Colonic mucosa (tissue), 4 donors: ENCODE data around the gene PRDX2. TPM values are rescaled to one million over a fixed set of nuclear protein-coding genes. Genes with fewer than 3 reads are reported as not detected.

ENCODE experiments used
- DNase-seq: peaks from one replicate; pipeline ENCODE4 v3.0.0-alpha.2; 2020
- H3K27ac ChIP-seq: fragments of 200-600 bp; one replicate; pipeline ENCODE4 v1.8.0; 2021
- H3K27me3 ChIP-seq: fragments of 200-600 bp; one replicate; pipeline ENCODE4 v1.8.0; 2021
- H3K36me3 ChIP-seq: fragments of 200-600 bp; one replicate; pipeline ENCODE4 v1.8.0; 2021
- H3K4me1 ChIP-seq: fragments of 200-600 bp; one replicate; pipeline ENCODE4 v1.8.0; 2021; ENCODE audit warnings: mild to moderate bottlenecking
- H3K4me3 ChIP-seq: fragments of 200-600 bp; one replicate; pipeline ENCODE4 v1.8.0; 2021
- H3K9ac ChIP-seq, 2 donors: one replicate each; pipeline ENCODE4 v1.7.0; 2013; ENCODE audit warnings: control low read depth in 2 of 2, low read depth in 2 of 2, low read length in 2 of 2
- H3K9me3 ChIP-seq: fragments of 200-600 bp; one replicate; pipeline ENCODE4 v1.8.0; 2021
- intact Hi-C: fragments of 100-400 bp; cut with DNase I; formaldehyde crosslinking; loops from one replicate; pipeline ENCODE4 v1.14.1; 2022
- total RNA-seq, 2 donors: library from RNA; stranded (reverse); fragmentation: NEBNext Ultra II Directional in 1 of 2; extraction: Animal tissue kit (Norgen Biotek cat#: 25700) in 1 of 2; gene quantifications; one replicate each; pipeline ENCODE4 v1.2.1, GENCODE V29; 2021
- TF ChIP-seq, protein P1 (sequence below): fragments of 200-600 bp; IDR thresholded peaks from one replicate; pipeline ENCODE4 v1.8.0; 2022; ENCODE audit warnings: antibody characterized with exemption, mild to moderate bottlenecking
- donor health status: healthy.
- donor health status: DM: no; HTN: no; CAD: no.
- donor health status: DM: no; HTN: no; CAD: no.

Gene PRDX2
- total RNA-seq, 2 donors from 2014 or later = 347 to 417 TPM

DNA sequence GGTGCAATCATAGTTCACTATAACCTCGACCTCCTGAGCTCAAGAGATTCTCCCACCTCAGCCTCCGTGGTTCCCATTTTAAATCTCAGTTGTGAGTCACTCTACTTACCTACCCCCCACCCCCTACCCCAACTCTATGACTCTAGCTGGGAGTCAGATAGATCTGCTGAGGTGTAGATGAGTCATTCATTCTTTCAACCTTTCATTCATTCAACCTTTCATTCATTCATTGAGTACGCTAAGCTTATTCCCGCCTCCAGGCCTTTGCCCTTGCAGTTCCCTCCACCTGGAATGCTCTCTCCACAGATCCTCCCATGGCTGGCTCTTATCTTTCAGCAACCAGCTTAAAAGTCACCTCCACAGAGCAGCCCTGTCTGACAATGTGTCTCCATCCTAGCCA, 35.6 kb upstream of the PRDX2 start:
- Histone ChIP-seq H3K27ac (no peak overlapping the region), H3K4me1 (peaks cover 4% of the 10 kb centered on the region), H3K36me3 (no peaks in the 10 kb centered on the region), H3K9me3 (no peaks in the 10 kb centered on the region), H3K27me3 (peaks cover 73% of the 10 kb centered on the region), H3K9ac (no peak overlapping the region), H3K4me3 (no peak overlapping the region)
- DNase-seq = no peak
- TF ChIP-seq, protein P1, sequence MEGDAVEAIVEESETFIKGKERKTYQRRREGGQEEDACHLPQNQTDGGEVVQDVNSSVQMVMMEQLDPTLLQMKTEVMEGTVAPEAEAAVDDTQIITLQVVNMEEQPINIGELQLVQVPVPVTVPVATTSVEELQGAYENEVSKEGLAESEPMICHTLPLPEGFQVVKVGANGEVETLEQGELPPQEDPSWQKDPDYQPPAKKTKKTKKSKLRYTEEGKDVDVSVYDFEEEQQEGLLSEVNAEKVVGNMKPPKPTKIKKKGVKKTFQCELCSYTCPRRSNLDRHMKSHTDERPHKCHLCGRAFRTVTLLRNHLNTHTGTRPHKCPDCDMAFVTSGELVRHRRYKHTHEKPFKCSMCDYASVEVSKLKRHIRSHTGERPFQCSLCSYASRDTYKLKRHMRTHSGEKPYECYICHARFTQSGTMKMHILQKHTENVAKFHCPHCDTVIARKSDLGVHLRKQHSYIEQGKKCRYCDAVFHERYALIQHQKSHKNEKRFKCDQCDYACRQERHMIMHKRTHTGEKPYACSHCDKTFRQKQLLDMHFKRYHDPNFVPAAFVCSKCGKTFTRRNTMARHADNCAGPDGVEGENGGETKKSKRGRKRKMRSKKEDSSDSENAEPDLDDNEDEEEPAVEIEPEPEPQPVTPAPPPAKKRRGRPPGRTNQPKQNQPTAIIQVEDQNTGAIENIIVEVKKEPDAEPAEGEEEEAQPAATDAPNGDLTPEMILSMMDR = no peak
- intact Hi-C loops = no loop called here

DNA sequence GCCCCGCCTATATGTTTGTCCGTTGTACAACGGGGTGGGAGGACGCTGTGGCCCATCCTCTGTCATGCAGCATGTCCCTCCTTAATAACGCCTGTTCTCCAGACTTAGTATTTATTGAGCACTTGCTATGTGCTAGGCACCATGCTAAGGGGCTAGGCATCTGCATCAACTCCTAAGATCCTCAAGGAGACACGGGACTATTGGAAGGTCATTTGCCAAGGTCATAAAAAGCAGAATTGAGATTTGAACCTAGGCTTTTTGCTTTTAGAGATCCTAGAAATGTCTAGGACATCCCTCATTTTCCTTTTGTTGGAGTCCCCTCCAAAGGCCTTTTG, 34.9 kb upstream of the PRDX2 start:
- no peak overlapping the region for H3K4me3 ChIP-seq
- no peaks in the 10 kb centered on the region for H3K9me3 ChIP-seq
- peaks cover 80% of the 10 kb centered on the region for H3K27me3 ChIP-seq
- no peaks in the 10 kb centered on the region for H3K36me3 ChIP-seq
- peaks cover 4% of the 10 kb centered on the region for H3K4me1 ChIP-seq
- no peak overlapping the region for H3K27ac ChIP-seq
- TF ChIP-seq, protein P1 = no peak
- intact Hi-C loops = no loop called here
- H3K9ac ChIP-seq = no peak overlapping the region
- no peak for DNase-seq

DNA sequence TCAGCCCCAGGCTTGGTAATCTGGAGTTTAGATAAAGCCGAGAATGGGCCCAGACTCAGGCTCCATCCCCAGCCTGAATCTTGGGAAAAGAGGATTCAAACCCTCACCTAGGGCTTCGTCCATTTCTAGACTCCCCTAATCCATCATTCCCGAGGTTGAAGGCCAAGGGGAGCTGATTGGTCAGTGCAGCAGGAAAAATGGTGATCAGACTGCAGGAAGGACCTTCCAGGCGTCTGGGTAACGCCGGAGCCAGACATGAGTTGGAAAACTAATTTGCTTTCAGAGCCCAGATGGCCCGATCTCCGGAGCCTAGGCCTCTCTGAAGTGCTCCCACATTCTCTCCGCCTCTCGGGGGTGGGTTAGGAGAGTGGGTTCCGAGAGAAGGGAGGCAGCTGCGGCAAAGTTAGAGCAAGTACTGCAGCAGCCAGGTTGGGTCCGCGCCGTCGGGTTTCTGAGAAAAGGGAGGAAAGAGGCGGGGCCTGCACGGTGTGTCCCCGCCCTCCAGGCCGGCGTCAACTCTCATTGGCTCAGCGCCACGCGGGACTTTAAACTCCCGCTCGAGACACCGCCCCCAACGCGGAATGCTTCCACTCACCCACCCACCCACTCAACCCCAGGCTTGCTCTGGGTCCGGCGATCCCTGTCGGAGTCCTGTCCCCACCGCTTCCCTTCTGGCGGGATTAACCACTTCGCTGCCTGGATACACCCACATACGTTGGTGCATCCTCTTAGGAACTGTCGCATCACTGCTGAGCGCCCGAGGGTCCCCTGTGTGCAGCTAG, 33.6 kb upstream of the PRDX2 start:
- no peak overlapping the region for H3K9ac ChIP-seq
- no peak overlapping the region for H3K27ac ChIP-seq
- TF ChIP-seq, protein P1 = no peak
- intact Hi-C loops = no loop called here
- peaks cover 81% of the 10 kb centered on the region for H3K27me3 ChIP-seq
- no peak overlapping the region for H3K4me3 ChIP-seq
- H3K36me3 ChIP-seq = no peaks in the 10 kb centered on the region
- no peaks in the 10 kb centered on the region for H3K9me3 ChIP-seq
- peaks cover 4% of the 10 kb centered on the region for H3K4me1 ChIP-seq
- peak; percentile 47 for DNase-seq

DNA sequence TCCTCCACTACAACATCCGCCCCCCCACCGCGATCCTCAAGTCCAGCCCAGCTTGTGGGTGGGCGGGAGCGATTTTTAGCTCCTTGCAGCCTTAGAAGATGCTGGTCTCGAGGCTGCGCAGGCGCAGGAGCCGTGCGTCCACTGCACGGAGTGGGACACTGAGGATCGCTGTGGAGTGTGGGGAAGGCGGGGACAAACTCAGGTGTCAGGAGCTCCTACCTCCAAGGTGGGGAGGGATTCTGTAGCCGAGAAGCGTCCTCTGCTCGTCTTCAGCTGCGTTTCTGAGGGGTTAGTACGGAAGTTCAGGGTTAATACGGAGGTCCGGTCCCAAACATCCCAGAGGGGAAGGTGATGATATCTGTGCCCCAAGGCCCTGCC, 33.0 kb upstream of the PRDX2 start, which contains the start of gene RTBDN:
Gene RTBDN (minus strand): TSS at position 14 of the 378 bp plus-strand sequence. CDS start 4,600 bp downstream, outside the sequence.
- TF ChIP-seq, protein P1 = no peak
- peaks cover 4% of the 10 kb centered on the region for H3K4me1 ChIP-seq
- no peak within 1 kb of the TSS for H3K27ac ChIP-seq
- no peak within 1 kb of the TSS for H3K9ac ChIP-seq
- DNase-seq = no peak
- H3K4me3 ChIP-seq = peak within 1 kb of the TSS; percentile 40
- H3K36me3 ChIP-seq = no peaks in the 10 kb centered on the region
- H3K9me3 ChIP-seq = no peaks in the 10 kb centered on the region
- intact Hi-C loops = no loop called here
- peaks cover 78% of the 10 kb centered on the region for H3K27me3 ChIP-seq

DNA sequence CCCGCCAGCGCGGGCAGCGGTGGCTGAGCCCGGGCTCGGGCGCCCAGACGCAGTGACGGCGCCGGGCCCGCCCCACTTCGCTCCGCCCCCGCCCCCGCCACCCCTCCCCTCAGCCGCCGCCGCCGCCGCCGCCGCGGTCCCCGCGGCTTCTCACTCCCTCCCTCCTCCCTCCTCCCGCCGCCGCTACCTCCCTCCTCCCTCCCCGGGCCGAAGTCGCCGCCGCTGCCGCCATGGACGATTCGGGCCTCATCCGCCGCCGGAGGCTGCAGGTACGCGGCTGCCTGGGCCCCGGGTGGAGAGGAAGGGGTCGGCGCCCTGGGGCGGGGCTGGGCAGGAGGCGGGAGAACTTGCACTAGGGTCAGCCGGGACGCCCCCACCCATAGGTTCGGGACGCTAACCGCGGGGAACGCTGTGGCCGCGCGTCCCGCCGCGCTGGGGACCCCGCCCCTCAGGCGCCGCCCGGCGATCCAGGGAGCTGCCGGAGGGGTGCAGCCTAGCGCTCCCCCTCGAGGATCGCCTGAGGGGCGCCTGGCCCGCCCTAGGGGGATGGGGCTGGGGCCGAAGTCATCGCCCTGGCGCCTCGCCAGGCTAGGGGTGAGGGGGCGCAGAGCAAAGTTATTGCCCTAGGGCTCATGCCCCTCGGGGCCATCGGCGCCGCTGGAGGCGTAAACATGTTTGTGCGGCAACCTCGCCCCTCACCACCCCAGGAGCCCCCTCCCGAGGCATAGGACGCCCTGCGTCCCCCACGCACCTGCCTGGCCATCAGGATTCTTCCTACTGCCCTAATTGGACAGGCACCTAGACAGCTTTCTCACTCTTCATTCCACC, 32.4 kb upstream of the PRDX2 start:
- Histone ChIP-seq H3K4me3 (peak overlapping the region; percentile 40), H3K27ac (no peak overlapping the region), H3K36me3 (no peaks in the 10 kb centered on the region), H3K4me1 (peaks cover 4% of the 10 kb centered on the region), H3K9ac (no peak overlapping the region), H3K9me3 (no peaks in the 10 kb centered on the region), H3K27me3 (peaks cover 74% of the 10 kb centered on the region)
- TF ChIP-seq, protein P1 = no peak
- DNase-seq = peak; percentile 39
- intact Hi-C loops = no loop called here
